GM12892 (cell line): ENCODE data around the gene KLHDC10.

Experiments used
- POLR2A ChIP-seq: IDR thresholded peaks from 2 replicates; pipeline ENCODE4 v1.6.1; 2011; ENCODE audit warnings: low read depth, low read length, control low read depth
- TAF1 ChIP-seq: IDR thresholded peaks from 2 replicates; pipeline ENCODE4 v1.6.1; 2011; ENCODE audit warnings: low read depth, mild to moderate bottlenecking, control low read depth, low read length, borderline replicate concordance

- TF ChIP-seq TAF1: 0 out of 2 replicates have a peak, but pooled peaks have one; percentile 13
- no peak for TF ChIP-seq POLR2A
Observed at GRCh38 chr7:130141161-130141883, 71.0 kb downstream of the KLHDC10 start.
